Type B pancreatic cell (in vitro differentiated cells): ENCODE data around the gene VASN. TPM values are rescaled to one million over a fixed set of nuclear protein-coding genes. Genes with fewer than 3 reads are reported as not detected.
"Not testable (repeated sequence)": the region's sequence is repeated elsewhere in the genome, so short reads cannot be mapped to it uniquely, and the experiment has no call there.

Experiments used
- DNase-seq: peaks from one replicate; pipeline ENCODE4 v3.0.0; 2021; ENCODE audit warnings: mixed read lengths; ENCODE audit not compliant: unreplicated experiment; ENCODE audit errors: extremely low spot score
- H3K27ac Mint-ChIP-seq: 2 replicates; pipeline ENCODE4 v1.8.0; 2021; ENCODE audit warnings: mild to moderate bottlenecking, mixed read lengths
- H3K27me3 Mint-ChIP-seq: 2 replicates; pipeline ENCODE4 v1.8.0; 2021; ENCODE audit warnings: mixed read lengths
- H3K36me3 Mint-ChIP-seq: 2 replicates; pipeline ENCODE4 v1.8.0; 2021; ENCODE audit warnings: mixed read lengths
- H3K4me1 Mint-ChIP-seq: one replicate; pipeline ENCODE4 v1.8.0; 2021; ENCODE audit warnings: mixed read lengths; ENCODE audit not compliant: unreplicated experiment
- H3K4me3 Mint-ChIP-seq: 2 replicates; pipeline ENCODE4 v1.8.0; 2021; ENCODE audit warnings: mild to moderate bottlenecking, mixed read lengths
- H3K9me3 Mint-ChIP-seq: 2 replicates; pipeline ENCODE4 v1.8.0; 2021; ENCODE audit warnings: mixed read lengths
- CTCF ChIP-seq: fragments of 200-600 bp; sonication (generic); conservative IDR thresholded peaks from 2 replicates; pipeline ENCODE4 v1.5.0; 2021; ENCODE audit warnings: antibody characterized with exemption, mild to moderate bottlenecking
- total RNA-seq: library from RNA; stranded (reverse); gene quantifications from 2 replicates; pipeline ENCODE4 v1.2.1, GENCODE V29; 2021; ENCODE audit warnings: low replicate concordance

The VASN gene
- total RNA-seq, 1 donor from 2014 or later: 29.0 TPM

DNA sequence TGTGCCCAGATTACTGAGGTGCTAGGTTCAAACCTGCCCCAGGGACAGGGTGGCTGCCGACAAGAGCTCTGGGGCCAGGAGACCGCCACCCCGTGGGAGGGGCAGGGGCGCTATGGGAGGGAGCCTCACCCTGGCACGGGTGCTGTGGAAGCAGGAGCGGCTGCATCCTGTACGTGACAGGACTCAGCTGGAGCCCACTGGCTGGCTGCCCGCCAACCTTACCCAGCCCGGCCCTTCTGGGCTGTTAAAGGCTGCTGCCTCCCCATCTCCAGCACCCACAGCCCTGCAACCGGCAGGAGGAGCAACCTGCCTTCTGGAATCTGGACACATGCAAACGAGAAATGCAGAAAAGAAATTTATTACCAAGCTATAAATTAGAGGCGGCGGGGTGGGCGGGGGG is 31.7 kb upstream of the VASN start:
- Mint-ChIP-seq H3K9me3 (no peaks in the 10 kb centered on the region), H3K27me3 (peaks cover 2% of the 10 kb centered on the region), H3K4me3 (no peak overlapping the region), H3K36me3 (no peaks in the 10 kb centered on the region), H3K27ac (no peak overlapping the region), H3K4me1 (peaks cover 9% of the 10 kb centered on the region)
- DNase-seq: no peak
- no peak for TF ChIP-seq CTCF

DNA sequence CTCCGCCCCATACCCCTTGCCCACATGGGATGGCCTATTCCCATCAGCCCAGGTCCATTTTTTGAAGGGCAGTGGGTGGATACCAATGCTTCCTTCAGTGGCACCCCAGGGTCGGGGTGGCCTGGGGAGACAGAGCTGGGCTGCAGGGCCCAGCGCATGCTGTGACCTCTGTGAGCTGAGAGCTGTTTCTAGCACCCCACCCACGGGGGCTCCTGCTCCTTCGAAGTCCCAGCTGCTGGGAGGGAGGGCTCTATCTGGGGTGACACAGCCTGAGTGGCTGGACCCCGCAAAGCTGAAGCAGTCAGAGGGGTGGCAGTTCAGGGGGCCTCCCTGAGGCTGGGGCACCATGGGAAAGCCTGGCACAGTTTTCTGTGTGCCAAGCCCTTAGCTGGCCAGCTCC is 31.2 kb upstream of the VASN start:
- no peak for TF ChIP-seq CTCF
- no peaks in the 10 kb centered on the region for H3K9me3 Mint-ChIP-seq
- H3K27me3 Mint-ChIP-seq: peaks cover 2% of the 10 kb centered on the region
- no peak overlapping the region for H3K4me3 Mint-ChIP-seq
- H3K36me3 Mint-ChIP-seq: no peaks in the 10 kb centered on the region
- H3K4me1 Mint-ChIP-seq: peaks cover 9% of the 10 kb centered on the region
- no peak for DNase-seq
- H3K27ac Mint-ChIP-seq: no peak overlapping the region

DNA sequence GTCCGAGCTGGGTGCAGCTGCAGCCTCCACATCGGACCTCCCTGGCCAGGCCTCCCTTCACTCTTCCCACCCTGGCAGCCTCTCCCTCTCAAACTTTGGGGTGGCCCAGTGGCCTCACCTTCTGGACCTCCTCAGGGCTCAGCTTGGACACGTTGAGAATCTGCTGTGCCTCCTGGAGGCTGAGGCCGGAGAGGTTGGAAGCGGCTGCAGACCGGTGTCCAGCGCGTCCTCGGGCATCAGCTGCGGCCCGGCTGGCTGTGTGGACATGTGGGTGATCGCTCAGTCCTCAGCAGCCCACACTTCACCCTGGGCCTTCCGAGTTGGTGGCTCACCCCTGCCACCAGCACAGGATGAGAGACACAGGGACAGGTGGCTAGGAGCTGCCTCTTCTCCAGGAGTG is 30.4 kb upstream of the VASN start:
- TF ChIP-seq CTCF: no peak
- no peaks in the 10 kb centered on the region for H3K9me3 Mint-ChIP-seq
- no peaks in the 10 kb centered on the region for H3K36me3 Mint-ChIP-seq
- peaks cover 2% of the 10 kb centered on the region for H3K27me3 Mint-ChIP-seq
- H3K4me1 Mint-ChIP-seq: peaks cover 9% of the 10 kb centered on the region
- no peak overlapping the region for H3K4me3 Mint-ChIP-seq
- H3K27ac Mint-ChIP-seq: no peak overlapping the region
- DNase-seq: no peak

GRCh38 chr16:4342866-4343744 is 28.5 kb upstream of the VASN start:
- Mint-ChIP-seq H3K4me3 (no peak overlapping the region), H3K27me3 (peaks cover 2% of the 10 kb centered on the region), H3K36me3 (no peaks in the 10 kb centered on the region), H3K9me3 (no peaks in the 10 kb centered on the region), H3K27ac (peak overlapping the region; percentile 82), H3K4me1 (peaks cover 13% of the 10 kb centered on the region)
- TF ChIP-seq CTCF: no peak
- no peak for DNase-seq

GRCh38 chr16:4344300-4344982 is 27.2 kb upstream of the VASN start:
- H3K4me1 Mint-ChIP-seq: peaks cover 13% of the 10 kb centered on the region
- not testable (repeated sequence) for H3K9me3 Mint-ChIP-seq, H3K27me3 Mint-ChIP-seq, H3K36me3 Mint-ChIP-seq, DNase-seq
- H3K4me3 Mint-ChIP-seq: peak overlapping the region; percentile 45
- H3K27ac Mint-ChIP-seq: peak overlapping the region; percentile 78
